ENCODE data around the gene PGPEP1.
"Not testable (repeated sequence)": the region's sequence is repeated elsewhere in the genome, so short reads cannot be mapped to it uniquely, and the experiment has no call there.

The PGPEP1 gene

DNA sequence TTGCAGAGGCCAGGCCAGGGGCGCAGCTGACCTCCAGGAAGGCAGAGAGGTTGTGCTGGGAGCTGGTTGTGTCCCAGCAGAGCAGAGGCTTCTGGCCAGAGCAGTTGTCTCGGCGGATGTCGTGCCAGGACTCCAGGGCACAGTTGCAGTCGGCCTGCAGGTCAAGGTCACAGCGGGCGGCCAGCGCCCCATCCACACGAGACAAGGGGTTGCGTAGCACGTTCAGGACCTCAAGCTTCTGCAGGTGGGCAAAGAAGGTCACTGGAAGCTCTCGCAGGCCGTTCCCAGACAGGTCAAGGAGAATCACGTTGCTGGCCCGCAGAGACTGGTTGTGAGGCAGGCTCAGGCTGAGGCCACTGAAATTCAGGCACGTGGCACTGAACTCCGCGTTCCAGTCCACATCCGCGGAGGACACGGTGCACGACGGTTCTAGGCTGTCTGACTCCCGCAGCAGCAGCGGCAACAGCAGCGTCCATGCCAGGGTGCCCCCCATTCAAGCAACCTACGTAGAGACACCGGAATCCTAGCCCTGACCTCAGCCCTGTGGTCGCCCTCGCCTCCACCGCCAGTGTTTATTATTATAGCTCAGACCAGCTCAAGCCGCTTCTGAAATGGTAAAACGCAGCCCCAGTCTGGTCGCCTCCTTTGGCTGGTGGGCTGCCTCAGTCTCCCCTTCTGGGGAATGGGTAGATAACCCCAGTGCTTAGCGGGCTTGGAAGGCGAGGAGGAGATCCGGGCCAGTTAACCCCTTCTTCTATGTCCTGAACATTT is 56.3 kb downstream of the PGPEP1 start:
- DNase-seq, result no peak

DNA sequence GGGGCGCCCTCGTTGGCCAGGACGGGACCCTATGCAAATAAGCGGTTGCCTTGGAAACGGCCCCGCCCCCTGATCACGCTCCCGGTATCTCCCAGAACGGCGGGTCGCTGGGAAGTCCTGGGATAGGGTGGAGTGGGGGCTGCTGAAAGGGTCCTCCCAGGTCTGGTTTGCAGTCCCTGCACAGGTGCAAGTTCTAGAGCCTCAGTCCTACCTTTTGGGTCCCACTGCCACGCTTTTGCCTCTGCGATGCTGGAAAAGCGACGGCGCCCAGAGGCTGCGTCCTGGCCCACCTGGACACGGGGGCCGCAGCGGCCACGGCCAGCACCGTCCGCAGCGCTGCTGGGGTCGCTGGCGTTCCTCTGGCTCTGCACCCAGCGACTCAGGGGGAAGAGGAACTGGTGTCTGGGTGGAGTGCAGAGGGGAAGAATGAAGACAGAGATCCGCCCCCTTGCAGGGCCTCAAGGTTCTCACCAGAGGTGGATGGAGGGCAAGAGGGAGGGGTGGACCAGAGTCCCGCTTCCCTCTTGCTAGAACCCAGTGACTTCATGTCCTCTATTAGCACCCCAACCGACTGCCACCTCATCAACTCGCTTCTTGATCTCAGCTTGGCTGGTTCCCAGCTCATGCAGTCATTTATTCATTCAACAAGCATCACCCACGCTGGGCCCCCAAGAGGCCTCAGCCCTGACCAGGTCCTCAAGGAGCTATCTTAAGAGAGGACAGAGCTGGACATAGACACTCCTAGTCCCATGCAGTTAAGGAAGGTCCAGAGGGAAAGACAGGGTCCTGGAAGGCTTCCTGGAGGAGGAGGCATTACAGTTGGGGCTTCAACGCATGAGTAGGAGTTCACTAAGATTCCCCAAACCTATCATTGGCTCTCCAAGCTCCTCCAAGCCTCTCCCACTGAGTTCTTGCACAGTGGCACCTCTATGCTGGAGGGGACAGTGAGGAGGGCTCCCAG is 57.1 kb downstream of the PGPEP1 start, which contains the start of gene LRRC25:
Gene LRRC25, minus strand, starts transcription at position 381 of the 961 bp plus-strand sequence. CDS start 659 bp downstream, outside the sequence.
- DNase-seq, result no peak

DNA sequence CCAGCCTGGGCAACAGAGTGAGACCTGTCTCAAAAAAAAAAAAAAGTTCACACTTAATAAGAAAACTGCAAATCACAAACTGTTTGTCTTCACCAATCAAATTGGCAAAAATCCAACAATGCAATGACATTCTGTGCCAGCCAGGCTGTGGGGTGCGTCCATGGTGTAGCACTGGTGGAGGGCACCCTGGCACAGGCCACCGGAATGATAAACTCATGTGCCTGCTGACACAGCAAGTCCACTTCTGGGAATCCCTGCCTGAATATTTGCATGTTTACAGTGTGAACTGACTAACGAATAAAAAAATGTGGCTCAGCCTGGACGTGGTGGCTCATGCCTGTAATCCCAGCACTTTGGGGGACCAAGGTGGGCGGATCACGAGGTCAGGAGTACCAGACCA is 58.6 kb downstream of the PGPEP1 start:
- no peak for DNase-seq

DNA sequence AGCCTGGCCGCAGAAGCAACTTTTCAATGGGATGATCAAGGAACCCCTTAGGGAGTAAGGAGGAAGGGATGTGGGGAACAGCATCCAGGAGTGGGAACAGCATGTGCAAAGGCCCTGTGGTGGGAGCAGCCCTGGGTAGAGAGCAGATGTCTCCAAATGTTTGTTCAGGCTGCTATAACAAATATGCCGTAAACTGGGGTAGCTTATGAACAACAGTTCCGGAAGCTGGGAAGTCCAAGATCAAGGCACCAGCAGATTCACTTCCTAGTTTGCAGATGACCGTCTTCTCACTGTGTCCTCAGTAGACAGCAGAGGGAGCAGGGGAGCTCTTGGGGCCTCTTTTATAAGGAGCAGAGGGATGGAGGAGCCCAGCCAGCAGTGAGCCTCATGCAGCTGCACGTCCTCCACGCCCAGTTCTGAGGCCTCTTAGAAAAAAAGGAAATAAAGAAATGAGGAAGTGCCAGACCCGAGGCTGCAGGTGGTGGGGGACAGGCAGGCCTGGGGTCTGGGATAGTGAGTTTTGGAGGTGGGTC is 61.2 kb downstream of the PGPEP1 start:
- no peak for DNase-seq

- not testable (repeated sequence) for DNase-seq
Measured at GRCh38 chr19:18402455-18403248, 62.3 kb downstream of the PGPEP1 start.

DNA sequence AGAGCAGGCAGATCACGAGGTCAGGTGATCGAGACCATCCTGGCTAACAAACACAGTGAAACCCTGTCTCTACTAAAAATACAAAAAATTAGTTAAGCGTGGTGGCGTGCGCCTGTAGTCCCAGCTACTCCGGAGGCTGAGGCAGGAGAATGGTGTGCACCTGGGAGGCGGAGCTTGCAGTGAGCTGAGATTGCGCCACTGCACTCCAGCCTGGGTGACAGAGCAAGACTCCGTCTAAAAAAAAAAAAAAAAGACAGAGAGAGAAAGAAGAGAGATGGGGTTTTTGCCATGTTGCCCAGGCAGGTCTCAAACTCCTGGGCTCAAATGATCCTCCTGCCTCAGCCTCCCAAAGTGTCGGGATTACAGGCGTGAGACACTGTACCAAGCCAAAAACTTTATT is 65.4 kb downstream of the PGPEP1 start:
- DNase-seq, result not testable (repeated sequence)

DNA sequence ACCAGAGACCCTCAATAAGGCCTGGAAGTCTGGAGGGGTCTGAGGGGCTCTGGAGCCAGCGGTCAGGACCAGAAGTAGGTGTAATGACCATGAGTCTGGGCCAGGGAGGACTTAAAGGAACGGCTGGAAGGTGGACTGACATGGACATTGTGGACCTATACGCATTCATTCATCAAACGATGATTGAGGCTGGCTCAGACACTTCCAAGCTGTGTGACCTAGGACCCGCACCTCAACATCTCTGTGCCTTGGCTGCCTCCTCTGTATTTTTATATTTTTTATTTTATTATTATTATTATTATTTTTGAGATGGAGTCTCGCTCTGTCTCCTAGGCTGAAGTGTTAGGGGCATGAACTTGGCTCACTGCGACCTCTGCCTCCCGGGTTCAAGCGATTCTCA is 66.4 kb downstream of the PGPEP1 start:
- DNase-seq, result no peak

- no peak for DNase-seq
Measured at GRCh38 chr19:18408053-18408476, 67.7 kb downstream of the PGPEP1 start.

DNA sequence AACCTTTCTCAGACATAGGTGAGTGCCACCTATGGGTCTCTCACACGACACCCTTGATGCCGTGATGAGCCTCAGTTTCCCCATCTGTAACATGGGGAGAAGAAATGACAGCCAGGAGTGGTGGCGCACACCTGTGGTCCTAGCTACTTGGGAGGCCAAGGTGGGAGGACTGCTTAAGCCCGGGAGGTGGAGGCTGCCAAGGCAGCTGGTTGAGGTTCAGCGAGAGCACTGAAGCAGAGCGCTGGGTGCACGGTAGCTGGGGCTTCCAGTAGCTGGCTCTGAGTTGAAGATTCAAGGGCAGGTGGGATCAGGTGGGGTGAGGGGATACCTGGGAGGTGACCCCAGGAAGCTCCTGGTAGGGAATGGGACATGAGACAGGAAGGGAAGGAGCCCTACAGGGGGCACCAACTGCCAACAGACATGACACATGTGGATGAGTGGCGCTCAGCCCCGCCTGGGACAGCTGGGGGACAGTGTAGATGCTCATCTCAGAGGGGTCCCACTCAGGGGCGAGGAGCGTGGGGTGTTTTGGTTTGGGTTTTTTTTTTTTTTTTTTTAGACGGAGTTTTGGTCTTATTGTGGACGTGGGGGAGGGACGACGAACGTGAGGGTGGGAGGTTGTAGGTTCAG is 72.3 kb downstream of the PGPEP1 start:
- no peak for DNase-seq

DNA sequence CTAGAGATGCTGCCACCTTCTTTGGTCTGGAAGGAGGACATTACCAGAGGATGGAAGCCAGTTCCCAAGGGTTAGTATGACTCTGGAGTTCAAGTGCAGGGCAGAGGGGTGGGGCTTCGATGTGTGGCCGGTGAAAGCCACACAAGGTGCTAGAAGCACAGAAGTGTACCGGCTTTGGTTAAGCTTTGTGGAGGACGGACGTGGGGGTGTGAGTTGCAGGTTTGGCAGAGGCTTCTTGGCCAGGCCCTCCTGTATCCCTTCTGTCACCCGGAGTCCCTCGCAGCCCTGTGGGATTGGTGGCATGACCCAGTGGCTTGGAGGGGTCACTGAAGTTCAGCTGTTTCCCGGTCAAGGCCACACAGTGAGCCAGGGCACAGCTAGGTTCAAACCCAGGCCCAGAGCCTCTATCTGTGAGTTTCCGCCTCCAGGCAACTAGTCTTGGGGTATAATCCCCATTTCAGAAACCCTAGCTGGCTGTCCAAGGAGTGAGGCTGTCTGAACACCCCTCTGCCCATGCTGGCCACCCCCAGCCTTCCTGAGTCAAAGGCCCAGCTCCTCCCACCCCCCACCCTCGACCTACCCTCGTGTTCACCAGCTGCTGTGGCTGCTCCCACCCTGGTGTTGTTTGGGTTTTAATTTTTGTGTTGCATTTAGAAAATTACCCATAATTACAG is 74.2 kb downstream of the PGPEP1 start:
- no peak for DNase-seq

DNA sequence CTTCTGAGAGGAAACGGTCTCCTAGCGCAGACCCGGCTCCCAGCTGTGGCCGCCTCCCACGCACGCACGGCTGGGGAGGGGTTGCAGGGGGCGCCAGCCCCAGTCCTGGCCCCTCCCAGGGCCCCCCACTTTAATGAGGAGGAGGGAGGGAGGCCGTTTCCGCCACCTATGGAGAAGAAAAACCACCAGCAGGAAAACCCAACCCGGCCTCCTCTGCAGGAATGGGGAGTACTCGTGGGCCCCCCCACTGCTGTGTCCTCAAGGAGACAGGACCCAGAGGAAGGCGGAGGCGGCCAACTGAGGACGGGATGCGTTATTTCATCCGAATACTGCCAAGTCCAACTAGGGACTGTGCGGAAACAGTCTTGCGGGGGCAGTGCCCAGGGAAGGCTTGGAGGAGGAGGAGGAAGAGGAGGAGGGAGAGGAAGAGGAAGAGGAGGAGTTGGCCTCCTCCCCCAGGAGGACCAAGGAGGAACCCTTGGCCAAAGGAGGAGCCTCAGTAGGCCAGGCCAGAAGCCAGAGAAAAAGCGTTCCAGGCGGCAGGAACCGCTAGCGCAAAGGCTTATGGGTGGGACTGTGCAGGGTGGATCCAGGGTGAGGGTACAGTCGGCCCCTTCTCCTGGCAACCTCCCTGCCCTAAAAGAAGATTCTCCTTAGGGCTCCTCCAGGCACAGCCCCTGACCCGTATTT is 74.9 kb downstream of the PGPEP1 start:
- DNase-seq, result no peak

DNA sequence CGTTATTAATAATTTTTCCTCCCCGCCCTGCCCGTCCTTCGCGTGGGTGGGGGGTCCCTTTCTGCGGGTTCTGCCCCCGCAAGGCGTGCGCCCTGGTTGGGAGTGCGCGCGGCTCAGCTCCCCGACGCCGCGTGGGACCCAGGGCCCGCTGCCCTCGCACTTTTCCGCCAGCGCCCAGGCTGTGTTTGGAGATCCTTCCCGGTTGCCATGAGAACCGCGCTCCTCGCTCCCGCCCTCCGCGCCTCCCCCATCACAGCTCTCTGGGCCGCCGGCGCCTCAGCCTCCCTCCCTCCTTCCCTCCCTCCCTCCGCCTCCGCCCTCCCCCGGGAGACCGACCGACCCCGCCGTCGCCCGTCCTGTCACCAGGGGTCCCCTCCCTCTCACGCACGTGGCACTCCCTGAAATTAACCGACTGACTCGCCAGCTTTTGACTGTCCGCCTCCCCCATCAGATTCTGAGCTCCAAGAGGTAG is 76.4 kb downstream of the PGPEP1 start:
- peak; percentile 84 for DNase-seq

DNA sequence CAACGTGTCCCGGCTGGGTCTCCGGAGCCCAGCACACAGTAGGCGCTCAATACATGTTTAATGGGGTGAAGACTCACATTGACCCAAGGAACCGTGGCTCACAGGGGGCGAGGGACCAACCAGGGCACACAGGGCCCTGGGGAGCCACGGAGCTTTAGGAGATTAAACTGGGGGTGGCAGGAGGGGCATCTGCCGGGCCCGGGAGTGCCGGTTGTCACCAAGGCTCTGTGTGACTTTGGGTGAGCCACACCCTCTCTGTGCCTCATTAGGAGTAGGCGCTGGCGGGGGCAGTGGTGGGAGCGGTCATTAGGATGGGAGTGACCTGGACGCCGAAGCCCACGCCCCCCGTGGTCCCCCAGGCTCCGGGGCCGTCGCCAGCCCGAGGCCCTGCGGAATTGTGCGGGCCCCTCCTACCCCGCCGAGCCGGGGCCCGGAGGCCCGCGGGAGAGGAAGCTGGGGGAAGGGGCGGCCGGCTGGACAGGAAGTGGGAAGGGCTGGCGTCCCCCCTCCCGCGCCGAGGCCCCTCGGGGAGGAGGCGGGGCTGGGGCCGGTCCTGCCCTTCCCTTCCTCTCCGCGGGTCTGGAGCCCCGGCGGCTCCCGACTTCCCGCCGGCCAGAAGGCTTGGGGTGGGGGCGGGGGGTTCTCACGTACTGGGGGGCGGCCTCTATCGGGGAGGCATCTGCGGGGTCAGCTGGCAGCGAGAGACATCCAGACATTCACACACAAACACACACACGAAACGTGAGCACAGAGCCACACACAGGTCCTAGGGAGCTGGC is 77.0 kb downstream of the PGPEP1 start:
- DNase-seq, result peak; percentile 72

DNA sequence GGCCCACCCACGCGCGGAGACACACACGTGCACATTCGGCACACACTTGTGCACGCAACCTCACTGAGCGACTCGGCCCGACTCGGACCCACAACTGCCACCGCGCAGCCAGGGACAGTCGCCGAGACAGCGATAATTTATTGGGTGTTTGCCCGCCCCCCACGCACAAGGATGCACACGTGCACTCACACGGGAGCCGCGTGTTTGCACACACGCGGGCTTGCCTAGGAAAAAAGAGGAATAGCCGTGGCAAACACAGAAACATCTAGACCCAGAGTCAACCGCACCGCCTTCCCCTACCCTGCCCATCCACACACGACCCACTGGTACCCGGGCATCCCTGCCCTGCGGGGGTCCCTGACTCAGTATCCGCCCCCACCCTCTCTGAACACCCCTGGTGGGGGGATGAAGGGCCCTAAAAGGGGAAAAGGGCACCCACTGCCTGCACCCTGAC is 77.7 kb downstream of the PGPEP1 start:
- DNase-seq, result no peak

GRCh38 chr19:18418483-18419194 is 78.2 kb downstream of the PGPEP1 start:
- no peak for DNase-seq

- DNase-seq, result peak; percentile 85
Measured at GRCh38 chr19:18419195-18419698, 78.8 kb downstream of the PGPEP1 start, which contains the start of gene SSBP4. TSS of gene SSBP4 (plus strand) at chr19:18419398. CDS start at chr19:18419649, 251 bp downstream.

Measured in activated CD4-positive, alpha-beta T cell treated with anti-CD3 and anti-CD28 coated beads, Interleukin-10, Interleukin-2, amounts not matched to agents 100 ng/mL and 50 ng/mL, durations not matched to agents 16 hours and 8 hours (primary cell).